GM18951 (cell line): ENCODE data around the gene OGT.
"Not testable (repeated sequence)": the region's sequence is repeated elsewhere in the genome, so short reads cannot be mapped to it uniquely, and the experiment has no call there.

Experiments used
- POLR2A ChIP-seq: IDR thresholded peaks from 4 replicates; pipeline ENCODE4 v1.6.1; 2011; ENCODE audit warnings: mild to moderate bottlenecking; ENCODE audit not compliant: insufficient read length, insufficient read depth; ENCODE audit errors: extremely low read depth
- in situ Hi-C: fragments of 300-500 bp; cut with MboI; formaldehyde crosslinking; loops from one replicate; pipeline ENCODE4 v1.12.0; 2022; ENCODE audit warnings: low sequenced_read_pairs, mixed read lengths, inconsistent platforms; ENCODE audit not compliant: unreplicated experiment

OGT gene

DNA sequence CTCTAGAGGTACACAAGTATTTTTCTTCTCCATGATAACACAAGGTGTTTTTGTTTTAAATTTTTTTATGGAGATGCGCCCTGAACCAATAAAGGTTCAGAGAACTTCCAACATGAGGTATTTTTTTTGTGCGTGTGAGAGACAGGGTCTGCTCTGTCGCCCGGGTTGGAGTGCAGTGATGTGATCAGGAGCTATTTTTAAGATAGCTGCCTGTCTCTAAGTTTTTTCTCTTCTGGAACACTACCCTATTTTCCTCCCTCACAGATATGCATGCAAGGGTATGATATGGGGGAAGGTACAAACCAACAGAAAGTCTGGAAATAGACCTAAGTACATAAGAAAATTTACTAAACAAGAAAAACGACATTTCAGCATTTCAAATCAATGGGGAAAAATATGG is 48.3 kb downstream of the OGT start:
- no peak for TF ChIP-seq POLR2A
- in situ Hi-C loops, result no loop called here

GRCh38 chrX:71586929-71587328 is 54.0 kb downstream of the OGT start:
- in situ Hi-C loops, result no loop called here
- TF ChIP-seq POLR2A, result no peak

DNA sequence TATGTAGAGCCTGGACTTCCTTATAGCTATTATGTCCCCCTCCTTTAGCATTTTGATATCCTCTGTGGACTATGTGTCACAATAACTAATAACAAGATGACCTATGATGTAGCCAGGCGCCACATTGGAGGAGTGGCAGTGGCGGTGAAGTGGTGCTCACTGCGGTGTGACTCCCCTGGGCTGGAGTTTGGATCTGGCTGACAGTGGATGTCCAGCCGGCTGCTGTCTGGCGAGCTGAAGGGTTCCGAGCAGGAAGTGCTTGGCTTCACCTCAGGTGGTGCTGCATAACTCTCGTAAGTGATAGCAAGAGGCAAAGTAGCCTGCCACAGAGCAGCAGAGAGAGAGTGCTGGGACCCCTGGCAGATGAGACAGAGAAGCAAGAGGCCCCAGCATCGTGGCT is 60.3 kb downstream of the OGT start:
- in situ Hi-C loops, result not testable (repeated sequence)

DNA sequence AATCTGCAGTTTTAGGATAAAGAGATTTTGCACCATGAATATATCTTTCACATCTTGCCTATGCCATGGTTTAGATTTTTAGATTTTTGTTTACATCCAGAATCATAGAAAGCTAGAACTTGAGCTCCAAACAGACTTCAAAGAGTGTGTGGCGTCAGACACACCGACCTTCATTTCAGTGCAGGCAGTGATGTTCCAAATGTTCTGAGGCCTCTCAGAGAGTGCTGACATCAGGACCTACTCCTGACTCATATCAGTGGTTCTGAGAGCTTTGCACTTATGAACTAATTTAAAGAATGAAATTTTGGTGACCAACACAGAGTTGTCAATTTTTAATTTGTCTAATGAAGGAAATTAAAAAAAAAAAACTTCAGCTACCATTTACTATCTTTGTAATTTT is 67.1 kb downstream of the OGT start:
- in situ Hi-C loops, result no loop called here
- no peak for TF ChIP-seq POLR2A

DNA sequence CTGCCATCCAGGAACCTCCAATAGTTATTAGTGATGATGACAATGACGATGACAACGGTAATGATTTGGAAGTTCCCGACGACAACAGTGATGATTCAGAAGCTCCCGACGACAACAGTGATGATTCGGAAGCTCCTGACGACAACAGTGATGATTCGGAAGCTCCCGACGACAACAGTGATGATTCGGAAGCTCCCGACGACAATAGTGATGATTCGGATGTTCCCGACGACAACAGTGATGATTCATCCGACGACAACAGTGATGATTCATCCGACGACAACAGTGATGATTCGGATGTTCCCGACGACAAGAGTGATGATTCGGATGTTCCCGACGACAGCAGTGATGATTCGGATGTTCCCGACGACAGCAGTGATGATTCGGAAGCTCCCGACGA is 70.7 kb downstream of the OGT start:
- in situ Hi-C loops, result no loop called here

DNA sequence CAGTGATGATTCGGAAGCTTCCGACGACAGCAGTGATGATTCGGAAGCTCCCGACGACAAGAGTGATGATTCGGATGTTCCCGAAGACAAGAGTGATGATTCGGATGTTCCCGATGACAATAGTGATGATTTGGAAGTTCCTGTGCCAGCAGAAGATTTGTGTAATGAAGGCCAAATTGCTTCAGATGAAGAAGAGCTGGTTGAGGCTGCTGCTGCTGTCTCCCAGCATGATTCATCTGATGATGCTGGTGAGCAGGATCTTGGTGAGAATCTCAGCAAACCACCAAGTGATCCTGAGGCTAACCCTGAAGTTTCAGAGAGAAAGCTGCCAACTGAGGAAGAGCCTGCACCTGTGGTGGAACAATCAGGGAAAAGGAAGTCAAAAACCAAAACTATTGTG is 71.2 kb downstream of the OGT start:
- no peak for TF ChIP-seq POLR2A

More for the DNA sequence above, 70.7 kb downstream of the OGT start:
- TF ChIP-seq POLR2A, result no peak

DNA sequence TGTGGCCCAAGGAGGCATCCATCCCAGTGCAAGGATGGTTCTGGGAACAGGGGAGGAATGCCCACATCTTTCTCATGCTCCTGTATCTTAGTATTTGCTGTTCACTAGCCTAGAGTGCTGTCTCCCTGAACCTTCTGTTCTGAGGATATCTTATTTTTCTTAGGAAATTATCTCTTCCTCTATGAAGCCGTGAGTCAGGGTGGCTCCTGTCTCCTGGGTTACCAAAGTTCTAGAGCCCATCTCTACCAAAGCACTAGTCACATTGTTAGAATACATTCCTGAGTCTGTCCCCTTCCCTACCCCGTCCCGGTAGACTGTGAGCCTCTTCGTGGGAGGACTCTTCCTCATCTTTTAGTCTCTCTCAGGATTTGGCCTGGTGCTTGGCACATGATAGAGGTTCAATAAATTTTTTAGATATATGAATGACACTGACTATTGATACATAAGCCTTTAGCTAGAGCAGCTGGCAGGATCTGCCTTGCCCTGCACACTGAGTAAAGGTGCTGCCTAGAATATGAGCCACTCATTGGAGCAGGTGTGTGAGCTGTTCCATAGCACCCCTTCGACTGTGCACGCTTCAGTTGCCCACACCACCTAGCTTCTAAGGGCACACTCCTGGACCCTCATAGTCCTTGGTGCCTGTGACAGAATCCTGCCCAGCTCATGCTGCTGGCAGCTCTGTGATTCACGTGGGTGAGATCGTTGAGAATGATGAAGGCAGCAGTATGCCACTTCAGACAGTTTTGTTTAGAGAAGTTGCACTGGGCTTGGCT is 72.1 kb downstream of the OGT start:
- TF ChIP-seq POLR2A, result no peak
- in situ Hi-C loops, result no loop called here

More for the DNA sequence above, 71.2 kb downstream of the OGT start:
- in situ Hi-C loops, result no loop called here

GRCh38 chrX:71606536-71607216 is 73.8 kb downstream of the OGT start:
- TF ChIP-seq POLR2A, result no peak
- in situ Hi-C loops, result no loop called here

- in situ Hi-C loops, result no loop called here
- TF ChIP-seq POLR2A, result no peak
These were observed 74.6 kb downstream of the OGT start for GRCh38 chrX:71607488-71607887.

GRCh38 chrX:71609095-71609750 is 76.3 kb downstream of the OGT start:
- in situ Hi-C loops, result no loop called here
- no peak for TF ChIP-seq POLR2A

DNA sequence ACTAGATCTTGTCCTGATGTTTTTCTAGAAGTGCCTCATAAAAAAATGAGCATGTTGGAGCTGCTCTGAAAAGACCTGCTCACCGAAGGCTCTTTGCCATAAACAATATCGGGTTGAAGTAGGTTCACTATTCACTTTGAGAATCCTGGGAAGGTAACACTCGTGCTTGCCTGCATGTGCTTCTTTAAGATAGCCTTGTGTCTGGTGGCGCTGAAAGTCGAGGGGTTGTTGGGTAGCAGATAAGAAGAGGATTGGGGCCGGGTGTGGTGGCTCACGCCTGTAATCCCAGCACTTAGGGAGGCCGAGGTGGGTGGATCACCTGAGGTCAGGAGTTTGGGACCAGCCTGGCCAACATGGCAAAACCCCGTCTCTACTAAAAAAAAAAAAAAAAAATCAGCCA is 78.8 kb downstream of the OGT start:
- in situ Hi-C loops, result not testable (repeated sequence)

- TF ChIP-seq POLR2A, result no peak
- in situ Hi-C loops, result no loop called here
These were observed 79.4 kb downstream of the OGT start for GRCh38 chrX:71612256-71612655.

DNA sequence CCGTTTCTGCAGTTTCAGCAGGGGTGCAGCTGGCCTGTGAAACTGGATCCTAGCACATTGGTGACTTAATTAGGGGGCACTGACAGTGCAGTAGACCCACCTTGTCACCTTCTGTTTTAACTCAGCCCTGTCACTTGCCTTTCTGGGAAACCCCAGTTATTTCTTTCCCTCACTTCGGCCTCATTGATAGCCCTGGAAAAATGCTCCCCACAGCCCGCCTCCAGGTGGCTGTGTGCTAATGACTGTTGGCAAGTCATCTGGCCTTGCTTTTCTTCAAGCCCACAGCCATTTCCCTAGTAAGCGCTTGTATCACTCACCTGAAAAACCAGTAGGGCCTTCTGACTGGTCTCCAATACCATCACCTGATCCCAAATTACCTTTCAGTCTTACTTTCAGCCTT is 82.2 kb downstream of the OGT start:
- in situ Hi-C loops, result no loop called here
- no peak for TF ChIP-seq POLR2A

GRCh38 chrX:71615954-71616353 is 83.0 kb downstream of the OGT start:
- in situ Hi-C loops, result no loop called here
- TF ChIP-seq POLR2A, result no peak
